ENCODE measurements around the gene AAR2. TPM values are rescaled to one million over a fixed set of nuclear protein-coding genes. Genes with fewer than 3 reads are reported as not detected.

AAR2 gene
- total RNA-seq, 1 donor from 2014 or later: 30.2 TPM

DNA sequence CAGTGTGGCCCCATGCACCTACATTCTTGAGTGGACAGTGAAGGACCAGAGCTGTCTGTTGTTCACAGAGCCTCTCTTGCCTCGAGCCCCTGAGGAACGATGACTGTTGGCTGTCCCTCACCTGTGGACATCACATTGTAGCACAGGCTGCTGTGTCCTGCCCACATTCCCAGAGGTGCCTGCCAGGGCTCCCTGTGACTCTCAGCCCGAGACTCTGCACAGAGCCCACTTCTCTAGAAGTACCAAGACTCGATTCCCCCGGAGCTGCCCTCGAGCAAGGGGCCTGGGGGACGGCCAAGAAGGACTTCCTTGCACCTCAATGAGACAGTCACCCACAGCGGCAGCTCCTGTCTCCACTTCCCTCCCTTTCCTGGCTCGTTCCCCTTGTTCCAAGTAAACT is 41.3 kb downstream of the AAR2 start:
- no peak for DNase-seq (ENCODE audit: low read depth)
- TF ChIP-seq, protein P1, sequence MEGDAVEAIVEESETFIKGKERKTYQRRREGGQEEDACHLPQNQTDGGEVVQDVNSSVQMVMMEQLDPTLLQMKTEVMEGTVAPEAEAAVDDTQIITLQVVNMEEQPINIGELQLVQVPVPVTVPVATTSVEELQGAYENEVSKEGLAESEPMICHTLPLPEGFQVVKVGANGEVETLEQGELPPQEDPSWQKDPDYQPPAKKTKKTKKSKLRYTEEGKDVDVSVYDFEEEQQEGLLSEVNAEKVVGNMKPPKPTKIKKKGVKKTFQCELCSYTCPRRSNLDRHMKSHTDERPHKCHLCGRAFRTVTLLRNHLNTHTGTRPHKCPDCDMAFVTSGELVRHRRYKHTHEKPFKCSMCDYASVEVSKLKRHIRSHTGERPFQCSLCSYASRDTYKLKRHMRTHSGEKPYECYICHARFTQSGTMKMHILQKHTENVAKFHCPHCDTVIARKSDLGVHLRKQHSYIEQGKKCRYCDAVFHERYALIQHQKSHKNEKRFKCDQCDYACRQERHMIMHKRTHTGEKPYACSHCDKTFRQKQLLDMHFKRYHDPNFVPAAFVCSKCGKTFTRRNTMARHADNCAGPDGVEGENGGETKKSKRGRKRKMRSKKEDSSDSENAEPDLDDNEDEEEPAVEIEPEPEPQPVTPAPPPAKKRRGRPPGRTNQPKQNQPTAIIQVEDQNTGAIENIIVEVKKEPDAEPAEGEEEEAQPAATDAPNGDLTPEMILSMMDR (conservative IDR thresholded peaks at IDR 0.05; ENCODE audit: low read depth, low read length): no peak
- no peak overlapping the region for H3K4me3 ChIP-seq (ENCODE audit: low read depth, low read length)

DNA sequence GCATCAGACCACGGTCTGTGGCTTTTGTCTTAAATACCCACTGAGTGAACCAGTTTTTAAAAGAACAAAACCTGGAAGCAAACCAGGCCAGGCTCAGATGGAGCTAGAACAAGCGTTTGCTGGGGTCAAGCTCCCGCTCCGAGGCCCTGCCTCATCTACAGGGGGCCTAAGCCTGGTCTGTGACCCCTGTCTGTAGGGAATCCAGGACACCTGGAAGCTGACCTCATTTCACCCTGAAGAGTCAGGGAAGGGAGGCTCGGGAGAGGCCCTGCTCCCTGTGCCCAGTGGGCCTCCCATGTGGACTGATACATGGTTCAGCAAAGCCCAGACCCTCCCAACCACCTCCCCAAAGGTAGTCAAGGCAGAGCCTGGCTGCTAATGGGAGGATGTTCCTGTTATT is 43.1 kb downstream of the AAR2 start:
- DNase-seq (ENCODE audit: low read depth): no peak
- TF ChIP-seq, protein P1 (conservative IDR thresholded peaks at IDR 0.05; ENCODE audit: low read depth, low read length): no peak

GRCh38 chr20:36279776-36280175 is 43.5 kb downstream of the AAR2 start:
- no peak for DNase-seq (ENCODE audit: low read depth)
- TF ChIP-seq, protein P1 (conservative IDR thresholded peaks at IDR 0.05; ENCODE audit: low read depth, low read length): no peak
- H3K4me3 ChIP-seq (ENCODE audit: low read depth, low read length): no peak overlapping the region

More for the DNA sequence above, 43.1 kb downstream of the AAR2 start:
- no peak overlapping the region for H3K4me3 ChIP-seq (ENCODE audit: low read depth, low read length)

DNA sequence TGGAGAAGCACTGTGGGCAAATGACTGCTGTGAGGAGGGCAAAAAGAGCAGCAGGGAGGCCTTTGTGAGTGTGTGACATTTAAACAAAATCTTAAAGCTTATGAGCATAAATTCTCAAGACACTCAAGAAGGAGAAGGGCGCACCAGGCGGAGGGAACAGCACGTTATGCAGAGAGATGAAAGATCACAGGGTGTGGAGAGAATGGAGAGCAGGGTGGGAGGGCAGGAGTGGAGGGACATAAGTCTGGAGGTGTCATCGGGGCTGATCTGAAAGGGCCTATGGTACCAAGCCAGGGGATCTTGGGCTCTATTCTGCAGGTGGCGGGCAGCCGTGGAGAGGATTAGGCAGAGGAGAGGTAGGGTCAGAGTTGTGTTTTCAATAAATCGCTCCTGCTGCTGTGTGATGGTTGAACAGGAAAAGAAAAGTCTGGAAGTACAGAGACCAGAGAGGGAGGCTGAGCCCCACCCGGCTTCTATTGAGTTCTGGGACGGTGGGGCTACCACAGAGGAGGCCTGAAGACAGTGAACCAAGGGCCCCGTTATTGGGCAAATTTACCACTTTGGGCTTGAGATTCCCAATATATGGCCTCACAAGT is 45.6 kb downstream of the AAR2 start:
- no peak overlapping the region for H3K4me3 ChIP-seq (ENCODE audit: low read depth, low read length)
- DNase-seq (ENCODE audit: low read depth): no peak
- TF ChIP-seq, protein P1 (conservative IDR thresholded peaks at IDR 0.05; ENCODE audit: low read depth, low read length): no peak

DNA sequence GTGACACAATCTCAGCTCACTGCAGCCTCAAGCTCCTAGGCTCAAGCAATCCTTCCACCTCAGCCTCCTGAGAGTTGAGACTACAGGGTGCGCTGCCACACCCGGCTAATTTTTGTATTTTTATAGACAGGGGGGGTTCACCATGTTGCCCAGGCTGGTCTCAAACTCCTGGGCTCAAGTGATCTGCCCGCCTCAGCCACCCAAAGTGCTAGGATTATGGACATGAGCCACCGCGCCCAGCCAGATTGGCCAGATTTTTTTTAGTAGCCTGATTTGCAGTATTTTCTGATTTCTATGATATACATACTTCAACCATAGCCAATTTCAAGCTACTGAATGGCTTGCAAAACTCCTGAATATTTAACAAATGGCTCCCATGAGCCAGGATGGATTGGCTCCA is 48.5 kb downstream of the AAR2 start:
- H3K4me3 ChIP-seq (ENCODE audit: low read depth, low read length): no peak overlapping the region
- no peak for DNase-seq (ENCODE audit: low read depth)
- TF ChIP-seq, protein P1 (conservative IDR thresholded peaks at IDR 0.05; ENCODE audit: low read depth, low read length): no peak

DNA sequence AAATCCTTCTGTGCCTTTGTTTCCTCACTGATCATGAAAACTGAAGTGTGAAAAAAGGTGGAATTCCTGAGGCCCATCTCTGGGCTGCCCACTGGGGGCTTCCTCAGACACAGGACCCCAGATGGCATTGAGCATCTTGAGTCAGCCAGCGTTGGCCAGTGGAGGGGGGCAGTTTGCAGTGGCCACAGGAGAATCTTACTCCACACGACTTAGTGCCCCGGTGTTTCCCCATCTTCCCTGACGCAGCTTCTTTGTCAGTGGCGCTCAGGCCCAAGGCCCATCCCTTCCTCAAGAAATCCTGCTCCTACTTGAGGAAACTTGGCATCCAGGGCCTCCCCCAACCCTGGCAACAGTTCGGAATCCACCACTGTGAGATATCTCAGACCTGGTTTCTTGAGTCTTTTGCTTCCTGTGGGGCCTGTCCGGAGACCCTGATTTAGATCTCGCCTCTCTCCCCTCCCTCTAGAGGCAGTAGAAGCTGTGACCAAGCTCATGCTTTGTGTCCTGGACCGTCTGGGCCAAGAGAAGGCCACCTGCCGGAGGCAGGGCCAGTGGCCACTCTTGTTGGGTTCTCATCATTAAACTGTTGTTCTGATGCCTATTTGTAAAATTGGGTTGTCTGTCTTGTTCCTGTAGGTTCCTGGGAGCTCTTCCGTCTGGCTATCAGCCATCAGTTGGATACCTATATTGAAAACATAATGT is 49.6 kb downstream of the AAR2 start:
- TF ChIP-seq, protein P1 (conservative IDR thresholded peaks at IDR 0.05; ENCODE audit: low read depth, low read length): no peak
- H3K4me3 ChIP-seq (ENCODE audit: low read depth, low read length): no peak overlapping the region
- no peak for DNase-seq (ENCODE audit: low read depth)

GRCh38 chr20:36297656-36298055 is 61.4 kb downstream of the AAR2 start:
- no peak overlapping the region for H3K4me3 ChIP-seq (ENCODE audit: low read depth, low read length)
- no peak for DNase-seq (ENCODE audit: low read depth)
- TF ChIP-seq, protein P1 (conservative IDR thresholded peaks at IDR 0.05; ENCODE audit: low read depth, low read length): no peak

Data from epithelial cell of proximal tubule (primary cell).